Embryonic facial prominence (tissue), 1 donor: ENCODE data around the gene ERICH3.
"Not testable (repeated sequence)": the region's sequence is repeated elsewhere in the genome, so short reads cannot be mapped to it uniquely, and the experiment has no call there.

Experiments
- DNase-seq: peaks from one replicate; pipeline ENCODE4 v3.0.0-alpha.2; 2016; ENCODE audit errors: extremely low spot score

Gene ERICH3

DNA sequence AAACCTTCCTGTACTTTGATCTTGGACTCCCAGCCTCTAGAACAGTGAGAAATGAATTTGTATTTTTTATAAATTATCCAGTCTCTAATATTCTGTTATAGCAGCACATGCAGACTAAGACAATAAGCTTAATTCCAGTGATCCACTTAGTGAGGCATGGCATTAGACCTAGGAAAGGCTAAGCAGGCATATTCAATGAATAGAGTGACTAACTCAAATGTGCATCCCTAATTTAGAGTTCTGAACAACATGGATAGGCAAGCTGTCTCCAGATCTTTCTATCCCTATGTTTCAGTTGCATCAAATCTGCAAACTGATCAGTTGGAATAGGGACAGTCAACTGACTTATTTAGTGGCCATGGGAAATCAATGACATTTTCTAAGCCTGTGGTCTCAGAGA, 4.3 kb upstream of the ERICH3 start:
- DNase-seq: no peak

GRCh38 chr1:74674278-74675048, 871 bp upstream of the ERICH3 start:
- no peak for DNase-seq

GRCh38 chr1:74670866-74671265, 2.7 kb downstream of the ERICH3 start:
- DNase-seq: not testable (repeated sequence)

GRCh38 chr1:74654708-74655107, 18.9 kb downstream of the ERICH3 start:
- DNase-seq: no peak

DNA sequence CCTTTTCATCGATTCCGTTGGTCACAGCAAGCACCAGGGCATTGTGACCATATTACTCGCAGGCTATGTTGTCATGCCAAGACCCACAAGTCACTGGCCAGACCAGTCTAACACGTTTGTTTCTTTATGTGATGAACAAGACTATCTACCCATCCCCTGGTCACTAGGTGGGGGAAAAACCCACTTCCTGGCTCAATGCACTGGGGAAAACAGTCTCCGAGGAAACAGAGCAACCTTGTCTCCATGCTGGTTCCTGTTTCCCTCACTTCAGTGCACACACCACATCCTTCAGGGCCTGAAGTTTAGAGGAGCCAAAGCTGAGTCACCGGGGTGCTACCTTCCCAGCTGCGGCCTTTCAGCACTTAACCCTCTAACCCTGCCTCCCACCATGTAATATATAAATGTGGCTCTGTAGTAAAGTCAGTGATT, 20.9 kb downstream of the ERICH3 start:
- DNase-seq: no peak

DNA sequence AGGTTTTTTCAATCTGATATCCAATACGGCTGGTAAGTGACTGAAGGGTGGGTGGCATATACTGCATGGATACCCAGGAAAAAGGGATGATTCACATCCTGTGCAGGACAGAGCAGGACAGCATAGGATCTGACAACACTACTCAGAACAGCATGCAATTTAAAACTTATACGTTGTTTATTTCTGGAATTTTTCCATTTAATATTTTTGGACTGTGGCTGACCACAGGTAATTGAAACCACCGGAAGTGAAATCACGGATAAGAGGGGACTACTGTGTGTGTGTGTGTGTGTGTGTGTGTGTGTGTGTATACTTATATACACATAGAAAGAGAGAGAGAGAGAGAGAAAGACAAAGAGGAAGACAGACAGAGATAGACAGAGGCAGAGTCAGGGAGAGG, 23.0 kb downstream of the ERICH3 start:
- DNase-seq: no peak

DNA sequence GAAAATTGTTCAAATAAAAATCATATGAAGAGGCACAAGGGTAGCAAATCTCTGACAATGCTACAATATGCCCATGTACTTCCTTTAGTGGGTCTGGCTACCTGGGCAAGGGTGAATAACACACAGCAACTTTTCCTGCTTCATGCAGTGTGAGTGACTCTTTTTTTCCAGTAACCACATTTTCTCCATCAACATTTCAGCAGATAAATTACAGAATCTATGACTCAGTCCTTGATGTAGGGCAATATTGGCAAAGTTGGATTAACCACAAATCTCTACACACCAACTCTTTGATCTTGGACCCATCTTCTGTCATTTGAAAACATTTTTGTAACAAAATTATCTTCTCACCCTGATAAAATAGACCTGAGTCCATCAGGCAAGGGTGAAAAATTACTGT, 31.7 kb downstream of the ERICH3 start:
- no peak for DNase-seq

DNA sequence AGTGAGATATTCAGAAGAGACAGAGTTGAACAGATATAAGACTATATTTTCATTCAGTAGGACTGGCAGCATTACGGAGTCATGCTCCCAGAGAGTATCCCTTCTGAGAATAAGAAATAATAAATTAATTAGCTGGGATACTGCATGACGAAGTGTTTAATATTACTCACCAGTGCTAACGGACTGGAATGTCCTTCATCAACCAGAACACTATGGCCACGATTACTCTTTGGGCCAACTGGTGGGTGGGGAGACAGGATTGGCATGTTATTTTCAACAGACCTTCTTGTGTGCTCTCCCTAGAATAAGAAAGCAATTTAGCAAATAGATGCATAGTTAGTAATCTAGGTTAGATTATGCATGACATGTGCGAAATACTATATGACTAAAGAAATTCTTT, 32.4 kb downstream of the ERICH3 start:
- no peak for DNase-seq

- DNase-seq: no peak
Observed at GRCh38 chr1:74637296-74637695, 36.3 kb downstream of the ERICH3 start.

DNA sequence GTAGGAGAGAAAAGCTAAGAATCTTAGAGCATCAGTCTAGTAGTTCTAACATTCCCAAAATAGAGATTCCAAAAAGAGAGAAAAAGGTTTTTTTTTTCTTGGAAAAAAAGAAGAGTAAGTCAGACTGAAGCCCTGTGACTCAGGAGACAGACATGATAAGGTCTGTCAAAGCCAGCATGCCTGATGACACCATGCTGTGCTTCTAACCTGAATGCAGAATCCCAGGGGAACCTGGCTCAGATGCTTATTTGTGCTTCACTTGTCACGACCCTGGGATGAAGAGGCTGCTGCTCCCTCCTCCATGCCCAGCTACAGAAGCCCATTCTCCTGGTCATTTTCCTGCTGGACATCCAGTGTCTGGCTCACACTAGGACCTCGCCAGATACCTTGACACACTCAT, 44.3 kb downstream of the ERICH3 start:
- DNase-seq: no peak

DNA sequence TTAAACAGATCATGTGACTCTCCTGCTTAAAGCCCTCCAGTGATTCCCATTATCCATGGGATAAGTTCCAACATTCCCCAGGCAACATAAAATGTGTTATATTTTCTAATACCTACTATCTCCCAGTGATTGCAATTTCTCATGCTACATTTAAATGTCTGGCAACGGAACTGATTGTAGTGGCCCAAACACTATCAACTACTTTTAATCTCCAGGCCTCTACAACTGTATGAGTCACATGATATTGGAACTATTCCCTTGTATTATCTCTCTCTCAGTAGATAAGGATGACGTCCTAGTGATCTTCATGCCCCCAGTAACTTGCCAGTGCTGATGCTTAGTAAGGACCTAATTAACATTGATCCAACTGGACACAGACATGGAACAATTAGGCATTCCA, 49.9 kb downstream of the ERICH3 start:
- DNase-seq: no peak

DNA sequence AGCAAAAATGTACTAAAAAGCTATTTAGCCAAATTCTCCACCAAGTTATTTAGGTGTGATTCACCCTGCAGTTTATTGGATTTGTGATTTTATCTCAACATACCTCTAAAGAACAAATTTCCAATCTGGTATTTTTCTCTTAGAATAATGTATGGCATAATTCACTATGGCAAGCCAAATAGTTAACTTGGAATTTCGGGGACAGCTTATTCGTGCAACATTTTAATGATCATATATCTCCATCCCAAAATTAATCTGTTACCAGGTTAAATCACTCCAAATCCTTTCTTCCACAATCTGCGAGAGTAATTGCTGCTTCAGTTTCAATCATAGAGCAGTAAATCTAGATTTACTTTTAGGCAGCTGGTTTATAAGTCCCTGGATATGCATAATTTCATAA, 53.4 kb downstream of the ERICH3 start:
- no peak for DNase-seq

DNA sequence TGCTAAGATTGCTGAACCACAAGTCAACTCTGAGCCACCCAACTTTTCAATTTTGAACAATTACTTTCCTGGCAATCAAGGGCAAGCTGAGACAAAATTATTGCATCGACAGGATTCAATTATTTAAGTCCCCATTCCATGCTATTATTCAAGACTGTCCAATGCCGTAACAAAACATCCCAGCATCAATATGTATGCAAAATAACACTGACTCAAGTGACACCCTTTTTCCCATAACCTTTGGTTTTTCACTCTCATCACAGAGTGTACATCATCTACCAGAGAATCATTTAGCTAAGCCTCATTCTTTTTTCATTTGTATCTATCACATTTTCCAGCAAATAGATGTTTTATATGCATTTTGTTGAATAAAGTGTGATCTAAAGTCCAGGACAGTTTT, 54.6 kb downstream of the ERICH3 start:
- no peak for DNase-seq

DNA sequence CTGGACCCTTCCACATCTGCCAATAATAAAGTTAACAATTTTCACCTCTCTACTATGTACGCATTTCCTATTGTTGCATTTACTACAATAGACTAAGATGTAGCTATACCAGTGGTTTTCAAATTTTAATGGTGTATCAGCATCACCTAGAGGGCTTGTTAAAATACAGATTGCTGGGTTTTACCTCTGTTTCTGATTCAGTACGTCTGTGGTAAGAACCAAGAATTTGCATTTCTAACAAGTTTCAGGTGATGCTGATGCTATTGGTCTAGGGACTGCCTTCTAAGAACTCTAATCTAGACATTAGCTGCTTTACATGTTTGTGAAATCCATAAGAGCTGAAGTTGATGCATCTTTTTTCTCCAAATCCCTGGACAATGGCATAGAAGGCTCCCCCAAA, 59.7 kb downstream of the ERICH3 start:
- no peak for DNase-seq

- no peak for DNase-seq
Observed at GRCh38 chr1:74611887-74612286, 61.7 kb downstream of the ERICH3 start.

GRCh38 chr1:74610961-74611360, 62.6 kb downstream of the ERICH3 start:
- DNase-seq: no peak

DNA sequence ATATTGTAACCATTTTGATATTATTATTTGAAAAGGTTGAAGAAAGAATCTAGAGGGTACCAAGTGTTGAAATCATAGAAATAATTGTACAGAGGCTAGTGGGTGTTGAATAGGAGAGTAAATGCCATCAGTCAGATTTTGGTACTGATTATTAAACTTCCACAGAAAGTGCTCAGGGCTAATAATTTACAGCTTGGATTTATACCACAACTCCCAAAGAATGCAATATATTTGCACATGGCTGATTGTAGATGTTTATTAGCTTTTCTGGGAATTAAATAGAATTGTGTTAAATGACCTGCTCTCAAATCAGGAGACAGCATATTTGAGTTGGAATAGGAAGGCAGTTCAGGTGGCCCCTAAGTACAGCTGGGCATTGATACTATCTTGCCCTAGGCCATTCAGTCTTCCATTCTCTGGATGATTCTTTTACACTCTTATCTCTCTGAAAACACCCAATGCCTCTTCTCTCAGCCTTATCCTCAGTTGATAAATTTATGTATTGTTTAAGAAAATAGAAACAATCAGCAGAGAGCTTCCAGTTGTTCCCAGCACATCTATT, 63.7 kb downstream of the ERICH3 start:
- no peak for DNase-seq

- no peak for DNase-seq
Observed at GRCh38 chr1:74596717-74597116, 76.9 kb downstream of the ERICH3 start.

DNA sequence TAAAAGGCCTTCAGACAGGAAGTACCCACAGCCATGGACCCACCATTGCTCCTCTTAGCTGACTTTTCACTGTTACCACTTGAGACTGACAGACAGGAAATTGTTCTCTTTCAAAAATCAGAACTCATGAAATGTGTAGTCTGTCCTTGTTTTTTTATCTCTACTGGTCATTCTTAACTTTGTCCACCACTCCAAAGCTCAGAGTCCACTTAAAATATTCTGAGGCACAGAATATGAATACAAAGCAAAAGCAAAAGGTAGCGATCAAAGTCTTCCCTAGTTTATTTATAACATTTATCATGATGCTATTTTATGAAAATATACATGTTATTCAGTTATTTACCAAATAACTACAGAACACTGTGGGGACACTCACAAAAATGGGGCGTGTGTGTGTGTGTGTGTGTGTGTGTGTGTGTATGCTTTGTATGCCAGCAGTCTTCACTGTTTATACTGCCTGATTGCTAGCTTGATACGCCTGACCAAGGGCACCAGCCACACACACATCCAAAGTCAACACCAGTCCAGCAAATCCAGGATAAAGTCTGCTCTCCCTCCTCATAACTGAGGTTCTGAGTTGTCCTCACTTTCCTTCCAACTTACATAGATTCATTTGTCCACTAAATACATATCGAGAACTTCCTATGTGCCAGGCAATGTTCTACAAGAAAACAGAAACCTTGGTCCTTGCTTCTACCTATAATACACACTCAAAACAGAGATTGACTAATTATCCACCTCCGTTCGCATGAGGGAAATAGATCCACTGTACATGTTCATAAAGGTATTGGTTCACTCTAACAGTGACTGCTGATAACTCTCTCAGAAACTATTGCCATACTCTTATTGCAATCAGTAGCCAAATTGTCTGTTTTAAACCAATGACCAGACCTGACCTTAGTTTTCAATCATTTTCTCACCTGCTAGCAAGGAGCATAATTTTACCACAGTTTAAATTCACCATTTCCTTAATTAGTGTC, 79.4 kb downstream of the ERICH3 start:
- no peak for DNase-seq

DNA sequence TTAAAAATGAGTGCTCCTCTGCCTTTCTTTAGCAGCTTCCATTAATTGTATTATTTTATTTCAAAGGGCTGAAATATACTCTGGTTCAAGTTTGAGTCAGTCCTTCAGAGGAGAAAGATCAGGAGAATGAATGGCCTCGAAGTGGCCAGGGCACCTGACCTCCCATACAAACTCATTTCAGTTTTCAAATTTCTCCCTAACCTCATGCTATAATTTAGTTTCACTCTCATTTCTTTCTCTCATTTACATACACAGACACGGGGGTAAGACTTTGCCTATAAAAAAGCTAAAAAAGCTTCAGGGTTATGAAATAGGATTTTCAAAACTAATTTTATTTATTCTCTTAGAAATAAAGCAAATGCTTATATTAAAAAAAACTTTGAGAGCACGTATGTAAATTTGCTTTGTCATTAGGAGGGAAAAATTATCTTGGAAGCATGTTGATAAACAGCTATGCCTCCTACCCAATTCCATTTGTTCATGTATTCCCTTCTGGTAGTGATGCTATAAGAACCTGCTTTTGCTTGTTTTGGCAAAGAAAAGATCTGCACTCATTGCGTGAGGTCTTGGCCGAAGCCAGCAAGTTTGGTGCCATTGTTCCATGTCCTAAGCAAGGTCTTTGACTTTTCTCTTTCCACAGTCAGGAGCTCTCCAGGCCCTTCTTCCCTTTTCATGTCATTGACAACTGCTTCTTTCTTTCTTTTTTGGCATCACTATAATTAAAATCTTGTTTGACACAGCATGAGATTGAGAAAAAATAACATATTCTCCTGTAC, 80.8 kb downstream of the ERICH3 start:
- DNase-seq: no peak

DNA sequence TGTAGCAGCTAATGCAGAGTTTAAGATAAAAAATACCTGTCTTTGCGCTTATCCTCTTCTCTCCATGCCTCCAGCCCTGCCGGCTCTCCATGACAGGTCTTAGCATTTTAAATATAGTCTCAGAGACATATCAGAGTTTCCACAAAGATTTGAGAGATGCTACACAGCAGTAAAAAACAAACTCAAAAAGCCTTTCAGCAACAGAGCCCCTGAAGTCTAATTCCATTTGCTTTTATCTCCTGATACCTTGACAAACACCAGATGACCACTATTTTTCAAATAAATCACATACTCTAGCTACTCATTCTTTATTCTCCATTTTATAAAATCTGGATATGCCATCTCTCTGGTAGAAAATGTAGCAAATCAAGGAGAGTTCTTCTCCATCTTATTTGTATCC, 81.6 kb downstream of the ERICH3 start:
- no peak for DNase-seq

- no peak for DNase-seq
Observed at GRCh38 chr1:74590288-74590687, 83.3 kb downstream of the ERICH3 start.
